Neuronal stem cell (in vitro differentiated cells): ENCODE measurements around the gene ZBTB12.

ENCODE experiments used
- DNase-seq: peaks from one replicate; pipeline ENCODE4 v3.0.0-alpha.2; 2013; ENCODE audit warnings: low spot score
- H2AFZ ChIP-seq: one replicate; pipeline ENCODE4 v1.6.1; 2013; ENCODE audit warnings: mild to moderate bottlenecking, low read length, inconsistent platforms
- H2AK5ac ChIP-seq: 2 replicates; pipeline ENCODE4 v1.6.1; 2013; ENCODE audit warnings: low read depth, mild to moderate bottlenecking, inconsistent platforms, low read length, moderate library complexity, mixed read lengths
- H2BK120ac ChIP-seq: 2 replicates; pipeline ENCODE4 v1.6.1; 2013; ENCODE audit warnings: low read depth, mild to moderate bottlenecking, inconsistent platforms, low read length, moderate library complexity, mixed read lengths
- H2BK12ac ChIP-seq: one replicate; pipeline ENCODE4 v1.6.1; 2013; ENCODE audit warnings: low read length, inconsistent platforms
- H2BK15ac ChIP-seq: 2 replicates; pipeline ENCODE4 v1.6.1; 2013; ENCODE audit warnings: mild to moderate bottlenecking, low read length, inconsistent platforms, mixed read lengths
- H2BK5ac ChIP-seq: one replicate; pipeline ENCODE4 v1.6.1; 2013; ENCODE audit warnings: inconsistent platforms, mild to moderate bottlenecking, low read length, moderate library complexity
- H3K14ac ChIP-seq: one replicate; pipeline ENCODE4 v1.6.1; 2013; ENCODE audit warnings: low read length, inconsistent platforms
- H3K18ac ChIP-seq: 2 replicates; pipeline ENCODE4 v1.6.1; 2013; ENCODE audit warnings: low read length, inconsistent platforms
- H3K23ac ChIP-seq: 2 replicates; pipeline ENCODE4 v1.6.1; 2013; ENCODE audit warnings: low read depth, mild to moderate bottlenecking, mixed read lengths, low read length, inconsistent platforms; ENCODE audit not compliant: poor library complexity
- H3K27ac ChIP-seq: replicated peaks from 3 replicates; pipeline ENCODE4 v1.5.1; 2013; ENCODE audit warnings: low read length, inconsistent platforms
- H3K27me3 ChIP-seq, 3 experiments: 2 replicates each; pipeline ENCODE4 v1.6.1; 2013; ENCODE audit warnings: low read length in 3 of 3, mild to moderate bottlenecking in 2 of 3, inconsistent platforms in 1 of 3, low read depth in 1 of 3, mixed read lengths in 1 of 3, moderate library complexity in 1 of 3; ENCODE audit not compliant: control insufficient read depth in 3 of 3, insufficient read depth in 3 of 3
- H3K36me3 ChIP-seq, 2 donors: replicated peaks in 1 of 2; 2 replicates each; pipeline ENCODE4 v1.6.1; 2013; ENCODE audit warnings: low read length in 2 of 2; ENCODE audit not compliant: control insufficient read depth in 2 of 2, insufficient read depth in 2 of 2
- H3K4ac ChIP-seq: 2 replicates; pipeline ENCODE4 v1.6.1; 2013; ENCODE audit warnings: inconsistent platforms, mild to moderate bottlenecking, low read length, moderate library complexity
- H3K4me1 ChIP-seq, 2 donors: 1 replicate in 1 of 2; 2 replicates in 1 of 2; pipeline ENCODE4 v1.6.1; 2013; ENCODE audit warnings: low read length in 2 of 2, low read depth in 1 of 2; ENCODE audit not compliant: control insufficient read depth in 2 of 2, insufficient read depth in 1 of 2
- H3K4me2 ChIP-seq: one replicate; pipeline ENCODE4 v1.6.1; 2013; ENCODE audit warnings: mild to moderate bottlenecking, low read length, inconsistent platforms; ENCODE audit not compliant: insufficient read depth, poor library complexity, severe bottlenecking
- H3K4me3 ChIP-seq, 2 donors: 2 replicates each; pipeline ENCODE4 v1.5.1; 2013; ENCODE audit warnings: low read length in 2 of 2, mild to moderate bottlenecking in 2 of 2, inconsistent platforms in 1 of 2, moderate library complexity in 1 of 2
- H3K79me1 ChIP-seq: one replicate; pipeline ENCODE4 v1.6.1; 2013; ENCODE audit warnings: low read depth, mild to moderate bottlenecking, inconsistent platforms, low read length, moderate library complexity
- H3K9ac ChIP-seq: one replicate; pipeline ENCODE4 v1.6.1; 2013; ENCODE audit warnings: mild to moderate bottlenecking, low read depth, low read length, inconsistent platforms; ENCODE audit not compliant: poor library complexity
- H3K9me3 ChIP-seq, 2 donors: replicated peaks in 1 of 2; 2 replicates each; pipeline versions ENCODE3 to v1.6.1; 2013; ENCODE audit warnings: low read length in 2 of 2, mild to moderate bottlenecking in 2 of 2, inconsistent platforms in 1 of 2, low read depth in 1 of 2, mixed read lengths in 1 of 2, moderate library complexity in 1 of 2; ENCODE audit not compliant: control insufficient read depth in 2 of 2, insufficient read depth in 1 of 2
- H4K8ac ChIP-seq: one replicate; pipeline ENCODE4 v1.6.1; 2013; ENCODE audit warnings: low read depth, mild to moderate bottlenecking, inconsistent platforms, low read length, moderate library complexity
- H4K91ac ChIP-seq: one replicate; pipeline ENCODE4 v1.6.1; 2013; ENCODE audit warnings: low read length, low read depth, mild to moderate bottlenecking, inconsistent platforms; ENCODE audit not compliant: poor library complexity
- WGBS, 2 donors: extraction: QIAGEN DNeasy Blood & Tissue Kit; methylation state at CpG; one replicate each; pipeline ENCODE4 v1.1.7; 2013; ENCODE audit warnings: missing lambda C conversion rate in 2 of 2, mixed read lengths in 1 of 2; ENCODE audit not compliant: insufficient read length in 2 of 2, insufficient replicate concordance in 1 of 2; ENCODE audit errors: extremely low coverage in 2 of 2; 5-methylcytosine and 5-hydroxymethylcytosine counted together

ZBTB12 gene

GRCh38 chr6:31876357-31876756 lies 25.5 kb downstream of the ZBTB12 start:
- H3K23ac ChIP-seq, result no peak overlapping the region
- H3K14ac ChIP-seq, result no peak overlapping the region
- H2AK5ac ChIP-seq, result no peak overlapping the region
- H2BK12ac ChIP-seq, result no peak overlapping the region
- H3K36me3 ChIP-seq, result peaks cover 18 to 20% of the 10 kb centered on the region in 2 donors
- no peak overlapping the region for H3K4me3 ChIP-seq
- H2BK120ac ChIP-seq, result no peak overlapping the region
- no peak overlapping the region for H4K91ac ChIP-seq
- H3K79me1 ChIP-seq, result no peaks in the 10 kb centered on the region
- H2BK15ac ChIP-seq, result no peak overlapping the region
- no peak overlapping the region for H2BK5ac ChIP-seq
- no peak overlapping the region for H3K27ac ChIP-seq
- no peak overlapping the region for H3K9ac ChIP-seq
- H3K27me3 ChIP-seq, result no peaks in the 10 kb centered on the region
- H3K9me3 ChIP-seq, result no peaks in the 10 kb centered on the region
- no CpG with 5 or more reads among the region's 7 CpGs for WGBS, 2 donors
- H3K4me1 ChIP-seq, result peaks cover 0 to 3% of the 10 kb centered on the region in 2 donors
- H2AFZ ChIP-seq, result no peak overlapping the region
- no peak overlapping the region for H3K4me2 ChIP-seq
- no peak overlapping the region for H4K8ac ChIP-seq
- H3K4ac ChIP-seq, result no peak overlapping the region
- no peak for DNase-seq
- no peak overlapping the region for H3K18ac ChIP-seq

DNA sequence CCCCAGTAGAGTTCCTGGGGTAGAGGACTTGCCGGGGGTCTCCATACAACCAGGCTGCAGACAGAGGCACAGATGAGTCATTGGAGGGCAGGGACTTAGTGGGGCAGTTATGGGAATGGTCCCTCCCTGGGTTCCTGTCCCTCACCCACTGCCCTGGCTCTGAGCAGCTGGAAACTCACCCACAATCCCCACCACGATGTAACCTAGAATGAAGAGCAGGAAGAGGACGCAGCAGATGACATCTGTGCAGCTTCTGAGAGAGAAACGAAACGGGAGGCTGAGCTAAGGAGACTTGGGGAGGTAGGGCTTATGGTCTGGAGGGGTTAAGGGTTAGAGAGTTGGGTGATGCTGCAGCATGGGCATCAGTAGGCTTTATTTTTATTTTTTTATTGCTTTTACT lies 26.0 kb downstream of the ZBTB12 start:
- Histone ChIP-seq H3K4ac (no peak overlapping the region), H3K9me3 (no peaks in the 10 kb centered on the region), H3K23ac (no peak overlapping the region), H2BK12ac (no peak overlapping the region), H4K91ac (no peak overlapping the region), H3K4me3 (no peak overlapping the region), H3K4me2 (no peak overlapping the region), H3K14ac (no peak overlapping the region), H3K79me1 (no peaks in the 10 kb centered on the region), H3K9ac (no peak overlapping the region), H2BK15ac (no peak overlapping the region), H3K36me3 (peaks cover 13 to 15% of the 10 kb centered on the region in 2 donors), H3K27ac (no peak overlapping the region), H3K18ac (no peak overlapping the region), H3K27me3 (no peaks in the 10 kb centered on the region), H4K8ac (peak overlapping the region; percentile 7), H2AK5ac (no peak overlapping the region), H2BK5ac (no peak overlapping the region), H3K4me1 (peaks cover 0 to 8% of the 10 kb centered on the region in 2 donors), H2BK120ac (no peak overlapping the region), H2AFZ (no peak overlapping the region)
- no peak for DNase-seq
- no CpG with 5 or more reads among the region's 5 CpGs for WGBS, 2 donors

- H2BK120ac ChIP-seq, result no peak overlapping the region
- no peaks in the 10 kb centered on the region for H3K27me3 ChIP-seq
- no peak overlapping the region for H2BK15ac ChIP-seq
- no peak overlapping the region for H4K8ac ChIP-seq
- H4K91ac ChIP-seq, result no peak overlapping the region
- H2BK5ac ChIP-seq, result no peak overlapping the region
- no peak overlapping the region for H2BK12ac ChIP-seq
- no peak overlapping the region for H3K9ac ChIP-seq
- H3K4ac ChIP-seq, result no peak overlapping the region
- no peaks in the 10 kb centered on the region for H3K9me3 ChIP-seq
- H3K4me2 ChIP-seq, result no peak overlapping the region
- H3K4me3 ChIP-seq, result no peak overlapping the region
- peaks cover 5 to 7% of the 10 kb centered on the region in 2 donors for H3K36me3 ChIP-seq
- H3K79me1 ChIP-seq, result no peaks in the 10 kb centered on the region
- H2AK5ac ChIP-seq, result no peak overlapping the region
- no peak overlapping the region for H3K14ac ChIP-seq
- no peak for DNase-seq
- no peak overlapping the region for H3K23ac ChIP-seq
- H3K4me1 ChIP-seq, result peaks cover 0 to 13% of the 10 kb centered on the region in 2 donors
- no peak overlapping the region for H3K18ac ChIP-seq
- no CpG with 5 or more reads among the region's 5 CpGs for WGBS, 2 donors
- H2AFZ ChIP-seq, result no peak overlapping the region
- H3K27ac ChIP-seq, result no peak overlapping the region
Observed at GRCh38 chr6:31874836-31875572, 26.9 kb downstream of the ZBTB12 start.

DNA sequence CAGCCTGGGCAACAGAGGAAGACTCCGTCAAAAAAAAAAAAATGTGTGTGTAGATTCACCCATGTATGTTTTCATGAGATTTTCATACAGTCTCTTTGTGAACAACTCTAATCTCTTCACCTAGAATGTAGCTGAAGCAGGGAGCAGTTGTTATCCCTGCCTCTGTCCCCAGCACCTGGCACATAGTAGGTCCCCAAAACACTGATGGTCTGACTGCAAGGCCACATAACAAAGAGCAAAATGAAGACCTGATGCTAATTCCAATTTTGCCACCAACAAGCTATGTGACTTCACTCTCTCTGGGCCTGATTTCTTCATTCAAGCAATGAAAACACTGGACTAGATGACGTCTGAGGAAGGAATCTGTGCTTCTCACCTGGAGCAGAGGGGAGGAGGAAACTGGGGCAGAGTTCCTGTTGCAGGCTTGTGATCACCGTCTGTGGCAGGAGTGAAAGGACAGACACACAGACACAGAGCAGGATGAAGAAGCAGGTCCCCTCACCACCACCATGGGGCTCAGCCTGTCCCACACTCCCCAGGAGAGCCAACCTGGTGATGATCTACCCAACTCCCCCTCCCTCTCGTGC lies 27.7 kb downstream of the ZBTB12 start:
- no peak overlapping the region for H4K8ac ChIP-seq
- no peak overlapping the region for H3K18ac ChIP-seq
- H4K91ac ChIP-seq, result no peak overlapping the region
- no peaks in the 10 kb centered on the region for H3K36me3 ChIP-seq
- no peak overlapping the region for H3K4ac ChIP-seq
- no peaks in the 10 kb centered on the region for H3K79me1 ChIP-seq
- no peak overlapping the region for H2AFZ ChIP-seq
- no peak overlapping the region for H2BK15ac ChIP-seq
- H3K9ac ChIP-seq, result no peak overlapping the region
- H3K23ac ChIP-seq, result no peak overlapping the region
- H3K4me3 ChIP-seq, result no peak overlapping the region
- no peak overlapping the region for H2AK5ac ChIP-seq
- H3K27me3 ChIP-seq, result no peaks in the 10 kb centered on the region
- H3K27ac ChIP-seq, result no peak overlapping the region
- no peaks in the 10 kb centered on the region for H3K9me3 ChIP-seq
- no CpG with 5 or more reads among the region's 4 CpGs for WGBS, 2 donors
- no peak overlapping the region for H3K14ac ChIP-seq
- H3K4me1 ChIP-seq, result peaks cover 2 to 16% of the 10 kb centered on the region in 2 donors
- no peak for DNase-seq
- H2BK5ac ChIP-seq, result no peak overlapping the region
- H2BK120ac ChIP-seq, result no peak overlapping the region
- H2BK12ac ChIP-seq, result no peak overlapping the region
- no peak overlapping the region for H3K4me2 ChIP-seq
